H9 (cell line): ENCODE results near the gene LRP2. TPM values are rescaled to one million over a fixed set of nuclear protein-coding genes. Genes with fewer than 3 reads are reported as not detected.

Experiments used
- DNase-seq: peaks from one replicate; pipeline ENCODE4 v3.0.0-alpha.2; 2017
- H2AFZ ChIP-seq: one replicate; pipeline ENCODE4 v1.6.1; 2013; ENCODE audit warnings: mild to moderate bottlenecking, low read length, control low read depth, moderate library complexity
- H2AK5ac ChIP-seq: 2 replicates; pipeline ENCODE4 v1.6.1; 2013; ENCODE audit warnings: low read length, control low read depth, mixed read lengths; ENCODE audit not compliant: insufficient read length
- H2BK120ac ChIP-seq: one replicate; pipeline ENCODE4 v1.6.1; 2013; ENCODE audit warnings: low read depth, mild to moderate bottlenecking, low read length, control low read depth, inconsistent platforms; ENCODE audit not compliant: poor library complexity, severe bottlenecking
- H2BK12ac ChIP-seq: 2 replicates; pipeline ENCODE4 v1.6.1; 2013; ENCODE audit warnings: low read length, control low read depth, mixed read lengths, low read depth; ENCODE audit not compliant: insufficient read length
- H2BK15ac ChIP-seq: 2 replicates; pipeline ENCODE4 v1.6.1; 2013; ENCODE audit warnings: low read depth, low read length, control low read depth
- H2BK20ac ChIP-seq: one replicate; pipeline ENCODE4 v1.6.1; 2013; ENCODE audit warnings: low read depth, mild to moderate bottlenecking, low read length, control low read depth, inconsistent platforms; ENCODE audit not compliant: poor library complexity, severe bottlenecking
- H2BK5ac ChIP-seq: 2 replicates; pipeline ENCODE4 v1.6.1; 2013; ENCODE audit warnings: low read length, control low read depth, mixed read lengths; ENCODE audit not compliant: insufficient read length
- H3K14ac ChIP-seq: 2 replicates; pipeline ENCODE4 v1.6.1; 2013; ENCODE audit warnings: low read length, control low read depth; ENCODE audit not compliant: insufficient read depth
- H3K18ac ChIP-seq: 2 replicates; pipeline ENCODE4 v1.6.1; 2013; ENCODE audit warnings: low read depth, mild to moderate bottlenecking, mixed read lengths, low read length, control low read depth; ENCODE audit not compliant: insufficient read length
- H3K23ac ChIP-seq: 2 replicates; pipeline ENCODE4 v1.6.1; 2013; ENCODE audit warnings: low read length, control low read depth, mixed read lengths, low read depth; ENCODE audit not compliant: insufficient read length
- H3K23me2 ChIP-seq: 2 replicates; pipeline ENCODE4 v1.6.1; 2013; ENCODE audit warnings: low read depth, mild to moderate bottlenecking, mixed read lengths, low read length, control low read depth; ENCODE audit not compliant: insufficient read length, poor library complexity, severe bottlenecking
- H3K27ac ChIP-seq: 2 replicates; pipeline ENCODE4 v1.5.1; 2013; ENCODE audit warnings: low read length, control low read depth, mixed read lengths, low read depth; ENCODE audit not compliant: insufficient read length
- H3K27me3 ChIP-seq: 2 replicates; pipeline ENCODE4 v1.6.1; 2013; ENCODE audit warnings: low read length, control low read depth, inconsistent platforms; ENCODE audit not compliant: insufficient read depth
- H3K4ac ChIP-seq: 2 replicates; pipeline ENCODE4 v1.6.1; 2013; ENCODE audit warnings: low read depth, mild to moderate bottlenecking, control low read depth, inconsistent platforms, low read length, moderate library complexity
- H3K4me1 ChIP-seq: 2 replicates; pipeline ENCODE4 v1.6.1; 2013; ENCODE audit warnings: low read length, control low read depth, inconsistent platforms; ENCODE audit not compliant: insufficient read depth
- H3K4me2 ChIP-seq: 2 replicates; pipeline ENCODE4 v1.6.1; 2013; ENCODE audit warnings: low read length, control low read depth, mixed read lengths; ENCODE audit not compliant: insufficient read length, insufficient read depth
- H3K56ac ChIP-seq: 2 replicates; pipeline ENCODE4 v1.6.1; 2013; ENCODE audit warnings: low read depth, mild to moderate bottlenecking, mixed read lengths, low read length, control low read depth; ENCODE audit not compliant: insufficient read length
- H3K79me1 ChIP-seq: 2 replicates; pipeline ENCODE4 v1.6.1; 2013; ENCODE audit warnings: low read depth, mild to moderate bottlenecking, moderate library complexity, low read length, control low read depth, inconsistent platforms; ENCODE audit not compliant: insufficient read depth, poor library complexity, severe bottlenecking
- H3K79me2 ChIP-seq: 2 replicates; pipeline ENCODE4 v1.6.1; 2013; ENCODE audit warnings: low read length, control low read depth, inconsistent platforms; ENCODE audit not compliant: insufficient read depth
- H3K9ac ChIP-seq: 2 replicates; pipeline ENCODE4 v1.6.1; 2013; ENCODE audit warnings: low read length, control low read depth, mixed read lengths; ENCODE audit not compliant: insufficient read length; ENCODE audit errors: extremely low read depth
- H3K9me3 ChIP-seq: one replicate; pipeline ENCODE4 v1.6.1; 2013; ENCODE audit warnings: low read depth, low read length, inconsistent platforms; ENCODE audit not compliant: control insufficient read depth
- H3T11ph ChIP-seq: one replicate; pipeline ENCODE4 v1.6.1; 2013; ENCODE audit warnings: mild to moderate bottlenecking, low read length, control low read depth, inconsistent platforms
- H4K20me1 ChIP-seq: one replicate; pipeline ENCODE4 v1.6.1; 2013; ENCODE audit not compliant: control insufficient read depth, insufficient read length, insufficient read depth
- H4K5ac ChIP-seq: 2 replicates; pipeline ENCODE4 v1.6.1; 2013; ENCODE audit warnings: low read depth, mild to moderate bottlenecking, mixed read lengths, low read length, control low read depth; ENCODE audit not compliant: insufficient read length
- H4K8ac ChIP-seq: replicated peaks from 2 replicates; pipeline ENCODE4 v1.6.1; 2013; ENCODE audit warnings: low read length, control low read depth, mixed read lengths, low read depth; ENCODE audit not compliant: insufficient read length
- H4K91ac ChIP-seq: 2 replicates; pipeline ENCODE4 v1.6.1; 2013; ENCODE audit warnings: low read depth, mild to moderate bottlenecking, moderate library complexity, mixed read lengths, low read length, control low read depth; ENCODE audit not compliant: insufficient read length
- H3K27ac Mint-ChIP-seq, 3 experiments: 2 replicates in 2 of 3; 3 replicates in 1 of 3; pipeline ENCODE4 v1.8.0; 2020 to 2021; ENCODE audit warnings: mixed read lengths in 3 of 3, mild to moderate bottlenecking in 1 of 3, moderate library complexity in 1 of 3
- H3K27me3 Mint-ChIP-seq: 2 replicates; pipeline ENCODE4 v1.8.0; 2021; ENCODE audit warnings: low read depth, mild to moderate bottlenecking, moderate library complexity, mixed read lengths
- H3K36me3 Mint-ChIP-seq, 3 experiments: 2 replicates in 2 of 3; 3 replicates in 1 of 3; pipeline ENCODE4 v1.8.0; 2020 to 2021; ENCODE audit warnings: low read depth in 3 of 3, mixed read lengths in 3 of 3; ENCODE audit not compliant: insufficient read depth in 1 of 3
- H3K4me1 Mint-ChIP-seq, 2 experiments: 2 replicates each; pipeline ENCODE4 v1.8.0; 2020; ENCODE audit warnings: mixed read lengths in 2 of 2
- H3K4me3 Mint-ChIP-seq, 2 experiments: 2 replicates in 1 of 2; 3 replicates in 1 of 2; pipeline ENCODE4 v1.8.0; 2020 to 2021; ENCODE audit warnings: mild to moderate bottlenecking in 2 of 2, mixed read lengths in 2 of 2, moderate library complexity in 1 of 2
- H3K9me3 Mint-ChIP-seq, 2 experiments: 2 replicates in 1 of 2; 3 replicates in 1 of 2; pipeline ENCODE4 v1.8.0; 2020; ENCODE audit warnings: mild to moderate bottlenecking in 2 of 2, mixed read lengths in 2 of 2, moderate library complexity in 1 of 2
- WGBS: extraction: QIAGEN DNeasy Blood & Tissue Kit; methylation state at CpG from one replicate; pipeline ENCODE4 v1.1.7; 2013; ENCODE audit warnings: missing lambda C conversion rate, low lambda C conversion rate, mixed read lengths; ENCODE audit not compliant: insufficient read length; ENCODE audit errors: extremely low coverage; 5-methylcytosine and 5-hydroxymethylcytosine counted together
- total RNA-seq: library from RNA; stranded (reverse); gene quantifications from 2 replicates; pipeline ENCODE4 v1.2.1, GENCODE V29; 2021
- TF ChIP-seq, protein P1 (sequence below): fragments of 200-600 bp; sonication (generic); conservative IDR thresholded peaks from 3 replicates; pipeline ENCODE4 v1.8.0; 2021; ENCODE audit warnings: antibody characterized with exemption, mild to moderate bottlenecking

The LRP2 gene
- total RNA-seq, 1 experiment from 2014 or later, result 1.4 TPM

DNA sequence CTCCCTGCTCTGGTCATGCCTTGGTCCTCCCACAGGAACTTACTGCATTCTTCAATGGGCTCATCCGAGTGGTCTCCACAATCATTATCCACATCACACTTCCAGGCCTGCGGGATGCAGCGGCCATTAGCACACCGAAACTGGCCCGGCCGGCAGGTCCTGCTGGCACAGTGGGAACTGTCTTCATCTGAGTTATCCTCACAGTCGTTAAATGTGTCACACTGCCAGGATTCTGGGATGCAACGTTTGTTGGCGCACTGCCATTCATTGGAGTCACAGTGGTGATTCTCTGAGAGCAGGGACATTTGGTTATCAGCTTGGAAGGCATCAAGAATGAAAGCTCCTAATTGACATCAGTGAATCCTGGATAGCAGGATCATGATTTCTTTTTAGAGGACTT is 188.5 kb downstream of the LRP2 start:
- whole genome bisulfite sequencing, result no CpG with 5 or more reads among the region's 9 CpGs
- H4K8ac ChIP-seq, result no peak overlapping the region
- H2BK5ac ChIP-seq, result no peak overlapping the region
- H4K5ac ChIP-seq, result no peak overlapping the region
- no peaks in the 10 kb centered on the region for H3K36me3 Mint-ChIP-seq
- H2AK5ac ChIP-seq, result no peak overlapping the region
- no peak overlapping the region for H3K4ac ChIP-seq
- no peak overlapping the region for H3K4me2 ChIP-seq
- no peak overlapping the region for H3T11ph ChIP-seq
- no peak overlapping the region for H4K91ac ChIP-seq
- H3K23me2 ChIP-seq, result no peaks in the 10 kb centered on the region
- H2BK15ac ChIP-seq, result no peak overlapping the region
- peaks cover 2% of the 10 kb centered on the region; the same call in 1 of the 2 replicates for H3K27me3 Mint-ChIP-seq
- H3K4me1 Mint-ChIP-seq, result 0 out of 4 replicates have a peak, but pooled peaks cover 0 to 3% of the 10 kb centered on the region in 2 experiments
- H3K27me3 ChIP-seq, result no peaks in the 10 kb centered on the region
- no peaks in the 10 kb centered on the region for H4K20me1 ChIP-seq
- no peak overlapping the region for H2BK12ac ChIP-seq
- H2BK20ac ChIP-seq, result no peak overlapping the region
- H3K4me1 ChIP-seq, result no peaks in the 10 kb centered on the region; the same call in 1 of the 2 replicates
- H3K79me1 ChIP-seq, result no peaks in the 10 kb centered on the region
- H3K9ac ChIP-seq, result no peak overlapping the region
- no peak overlapping the region for H2BK120ac ChIP-seq
- no peak for DNase-seq
- no peak overlapping the region for H3K56ac ChIP-seq
- H3K27ac Mint-ChIP-seq, result no peak overlapping the region; a peak in 1 of 7 replicates
- H3K79me2 ChIP-seq, result no peaks in the 10 kb centered on the region
- H3K4me3 Mint-ChIP-seq, result no peak overlapping the region
- no peaks in the 10 kb centered on the region for H3K9me3 Mint-ChIP-seq
- H3K23ac ChIP-seq, result no peak overlapping the region
- no peak overlapping the region for H3K14ac ChIP-seq
- no peak overlapping the region for H3K27ac ChIP-seq
- H3K18ac ChIP-seq, result no peak overlapping the region
- H3K9me3 ChIP-seq, result no peaks in the 10 kb centered on the region
- TF ChIP-seq, protein P1, sequence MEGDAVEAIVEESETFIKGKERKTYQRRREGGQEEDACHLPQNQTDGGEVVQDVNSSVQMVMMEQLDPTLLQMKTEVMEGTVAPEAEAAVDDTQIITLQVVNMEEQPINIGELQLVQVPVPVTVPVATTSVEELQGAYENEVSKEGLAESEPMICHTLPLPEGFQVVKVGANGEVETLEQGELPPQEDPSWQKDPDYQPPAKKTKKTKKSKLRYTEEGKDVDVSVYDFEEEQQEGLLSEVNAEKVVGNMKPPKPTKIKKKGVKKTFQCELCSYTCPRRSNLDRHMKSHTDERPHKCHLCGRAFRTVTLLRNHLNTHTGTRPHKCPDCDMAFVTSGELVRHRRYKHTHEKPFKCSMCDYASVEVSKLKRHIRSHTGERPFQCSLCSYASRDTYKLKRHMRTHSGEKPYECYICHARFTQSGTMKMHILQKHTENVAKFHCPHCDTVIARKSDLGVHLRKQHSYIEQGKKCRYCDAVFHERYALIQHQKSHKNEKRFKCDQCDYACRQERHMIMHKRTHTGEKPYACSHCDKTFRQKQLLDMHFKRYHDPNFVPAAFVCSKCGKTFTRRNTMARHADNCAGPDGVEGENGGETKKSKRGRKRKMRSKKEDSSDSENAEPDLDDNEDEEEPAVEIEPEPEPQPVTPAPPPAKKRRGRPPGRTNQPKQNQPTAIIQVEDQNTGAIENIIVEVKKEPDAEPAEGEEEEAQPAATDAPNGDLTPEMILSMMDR, result no peak
- no peak overlapping the region for H2AFZ ChIP-seq
